NCI-H524 (cell line): ENCODE measurements around the gene GKN2.

Source experiments
- DNase-seq, 2 experiments: peaks; one replicate each; lab custom pipeline; 2025; lab: John Stamatoyannopoulos, UW

GKN2 gene

GRCh38 chr2:68952887-68953521, at the start of gene GKN2:
GKN2 (minus strand) TSS chr2:68952893; CDS start chr2:68952861, 32 bp downstream.
- DNase-seq = no peak

- DNase-seq = no peak
Measured at GRCh38 chr2:69001879-69002278, 49.2 kb upstream of the GKN2 start.

GRCh38 chr2:68997401-68997800, 44.7 kb upstream of the GKN2 start:
- no peak for DNase-seq

- no peak for DNase-seq
Measured at GRCh38 chr2:68995916-68996315, 43.2 kb upstream of the GKN2 start.

- no peak for DNase-seq
Measured at GRCh38 chr2:68994864-68995263, 42.2 kb upstream of the GKN2 start.

GRCh38 chr2:68993660-68994059, 41.0 kb upstream of the GKN2 start:
- DNase-seq = no peak

- no peak for DNase-seq
Measured at GRCh38 chr2:68992933-68993332, 40.2 kb upstream of the GKN2 start.

GRCh38 chr2:68992341-68992740, 39.6 kb upstream of the GKN2 start:
- no peak for DNase-seq

GRCh38 chr2:68989035-68989434, 36.3 kb upstream of the GKN2 start:
- DNase-seq = no peak

- DNase-seq = no peak
Measured at GRCh38 chr2:68987021-68987503, 34.4 kb upstream of the GKN2 start.

- no peak for DNase-seq
Measured at GRCh38 chr2:68980956-68981355, 28.3 kb upstream of the GKN2 start.

GRCh38 chr2:68978098-68978497, 25.4 kb upstream of the GKN2 start:
- no peak for DNase-seq

- DNase-seq = no peak
Measured at GRCh38 chr2:68977453-68977852, 24.8 kb upstream of the GKN2 start.

- DNase-seq = no peak
Measured at GRCh38 chr2:68975844-68976243, 23.2 kb upstream of the GKN2 start.

- no peak for DNase-seq
Measured at GRCh38 chr2:68974946-68975665, 22.4 kb upstream of the GKN2 start.

GRCh38 chr2:68974251-68974650, 21.6 kb upstream of the GKN2 start, which contains the start of gene GKN1:
GKN1 (plus strand) TSS chr2:68974636; CDS start chr2:68974678, 42 bp downstream.
- no peak for DNase-seq

GRCh38 chr2:68971591-68972231, 19.0 kb upstream of the GKN2 start:
- DNase-seq = no peak

- DNase-seq = no peak
Measured at GRCh38 chr2:68970566-68971265, 18.0 kb upstream of the GKN2 start.

- no peak for DNase-seq
Measured at GRCh38 chr2:68969736-68970490, 17.2 kb upstream of the GKN2 start.

GRCh38 chr2:68968221-68968620, 15.5 kb upstream of the GKN2 start:
- DNase-seq = no peak

GRCh38 chr2:68964282-68964681, 11.6 kb upstream of the GKN2 start:
- no peak for DNase-seq

GRCh38 chr2:68961380-68961779, 8.7 kb upstream of the GKN2 start:
- DNase-seq = no peak
